Caco-2 (cell line): Measurements from ENCODE around the gene DAD1. TPM values are rescaled to one million over a fixed set of nuclear protein-coding genes. Genes with fewer than 3 reads are reported as not detected.
"Not testable (repeated sequence)": the region's sequence is repeated elsewhere in the genome, so short reads cannot be mapped to it uniquely, and the experiment has no call there.

ENCODE experiments used
- BruUV-seq: library from RNA; stranded (reverse); fragments of 400-500 nt; replicated peaks from 2 replicates; lab custom pipeline; 2021; lab: Mats Ljungman, UMichigan
- CTCF ChIA-PET: fragments of 300-600 bp; sonication (Branson Sonifier 250); formaldehyde crosslinking; loops from one replicate; lab custom pipeline; 2022; ENCODE audit warnings: antibody characterized with exemption; lab: Charles Lee
- POLR2A ChIA-PET: fragments of 300-600 bp; sonication (Branson Sonifier 250); formaldehyde crosslinking; loops from one replicate; lab custom pipeline; 2022; ENCODE audit warnings: antibody characterized with exemption; lab: Charles Lee
- DNase-seq, 2 experiments: peaks; one replicate each; pipeline versions ENCODE4 v3.0.0 to v3.0.0-alpha.2; 2020 to 2022
- H3K27me3 ChIP-seq: replicated peaks from 2 replicates; pipeline ENCODE4 v1.6.0; 2011; ENCODE audit warnings: low read length; ENCODE audit not compliant: control insufficient read depth, insufficient read depth
- H3K36me3 ChIP-seq: 2 replicates; pipeline ENCODE4 v1.5.1; 2011; ENCODE audit warnings: low read length; ENCODE audit not compliant: control insufficient read depth, insufficient read depth
- H3K4me1 ChIP-seq: fragments of 250-450 bp; sonication (Bioruptor Pico); 2 replicates; pipeline ENCODE4 v1.5.1; 2020; ENCODE audit warnings: mild to moderate bottlenecking
- H3K4me3 ChIP-seq: 2 replicates; pipeline ENCODE4 v1.5.1; 2011; ENCODE audit warnings: low read depth, mild to moderate bottlenecking, control low read depth, low read length
- H3K9me3 ChIP-seq: fragments of 250-450 bp; sonication (Bioruptor Pico); 2 replicates; pipeline ENCODE4 v1.5.1; 2020; ENCODE audit warnings: mild to moderate bottlenecking, moderate library complexity
- H3K27ac Mint-ChIP-seq: one replicate; pipeline ENCODE4 v1.8.0; 2022; ENCODE audit warnings: mixed read lengths; ENCODE audit not compliant: unreplicated experiment
- H3K27me3 Mint-ChIP-seq: one replicate; pipeline ENCODE4 v1.8.0; 2022; ENCODE audit warnings: mixed read lengths; ENCODE audit not compliant: insufficient read depth, unreplicated experiment
- H3K36me3 Mint-ChIP-seq: one replicate; pipeline ENCODE4 v1.8.0; 2022; ENCODE audit warnings: mild to moderate bottlenecking, mixed read lengths; ENCODE audit not compliant: insufficient read depth, unreplicated experiment
- H3K4me1 Mint-ChIP-seq: one replicate; pipeline ENCODE4 v1.8.0; 2022; ENCODE audit warnings: low read depth, mixed read lengths; ENCODE audit not compliant: unreplicated experiment
- H3K4me3 Mint-ChIP-seq: one replicate; pipeline ENCODE4 v1.8.0; 2022; ENCODE audit warnings: mild to moderate bottlenecking, moderate library complexity, mixed read lengths; ENCODE audit not compliant: unreplicated experiment
- H3K9me3 Mint-ChIP-seq: one replicate; pipeline ENCODE4 v1.8.0; 2022; ENCODE audit warnings: mixed read lengths; ENCODE audit not compliant: unreplicated experiment
- CTCF ChIP-seq, 2 experiments: fragments of 200-600 bp in 1 of 2; IDR thresholded peaks; 1 replicate in 1 of 2; 2 replicates in 1 of 2; pipeline versions ENCODE4 v1.5.1 to v1.8.0; 2011 to 2022; ENCODE audit warnings: antibody characterized with exemption in 1 of 2, control low read depth in 1 of 2, inconsistent platforms in 1 of 2, low read depth in 1 of 2, low read length in 1 of 2, mild to moderate bottlenecking in 1 of 2, moderate library complexity in 1 of 2; ENCODE audit not compliant: insufficient read depth in 1 of 2, severe bottlenecking in 1 of 2, unreplicated experiment in 1 of 2
- intact Hi-C: fragments of 100-400 bp; cut with micrococcal nuclease; formaldehyde crosslinking; loops from one replicate; pipeline ENCODE4 v1.10.0; 2022; ENCODE audit not compliant: unreplicated experiment
- total RNA-seq: library from RNA; stranded (reverse); gene quantifications from 2 replicates; pipeline ENCODE4 v1.2.3, GENCODE V29; 2022

Gene DAD1
- total RNA-seq, 1 experiment from 2014 or later: 160 TPM

- H3K9me3 Mint-ChIP-seq: no peaks in the 10 kb centered on the region
- H3K4me3 Mint-ChIP-seq: no peak overlapping the region
- no peak for TF ChIP-seq CTCF (IDR thresholded peaks at IDR 0.05; ENCODE audit: insufficient read depth in 1 of 2, low read depth in 1 of 2, low read length in 1 of 2, severe bottlenecking in 1 of 2, unreplicated experiment in 1 of 2)
- CTCF ChIA-PET: interaction anchor here (0.5 to 3.2 kb wide), 5 partner anchors 15 to 331 kb away, joined by 3 to 53 read pairs (median 4); partner anchors contain the start of gene ABHD4
- no TSS peak for BruUV-seq
- H3K4me1 ChIP-seq: peaks cover 39% of the 10 kb centered on the region
- H3K27me3 Mint-ChIP-seq: no peaks in the 10 kb centered on the region
- peaks cover 33% of the 10 kb centered on the region for H3K4me1 Mint-ChIP-seq
- DNase-seq: no peak
- no peaks in the 10 kb centered on the region for H3K36me3 ChIP-seq
- H3K9me3 ChIP-seq: no peaks in the 10 kb centered on the region
- no peak overlapping the region for H3K27ac Mint-ChIP-seq
- intact Hi-C loops: loop anchor here (5.0 to 10.0 kb wide), 2 partner anchors 241 to 502 kb away; partner anchors contain the start of gene CDH24
- H3K36me3 Mint-ChIP-seq: peaks cover 10% of the 10 kb centered on the region
- POLR2A ChIA-PET: no interaction called here
- H3K4me3 ChIP-seq: no peak overlapping the region
- H3K27me3 ChIP-seq: no peaks in the 10 kb centered on the region
Observed at GRCh38 chr14:22555384-22556011, 33.5 kb downstream of the DAD1 start.

- peaks cover 5% of the 10 kb centered on the region for H3K36me3 Mint-ChIP-seq
- no TSS peak for BruUV-seq
- no peak for DNase-seq
- Histone ChIP-seq H3K9me3 (no peaks in the 10 kb centered on the region), H3K4me1 (peaks cover 31% of the 10 kb centered on the region), H3K4me3 (no peak overlapping the region), H3K27me3 (no peaks in the 10 kb centered on the region), H3K36me3 (no peaks in the 10 kb centered on the region)
- no peaks in the 10 kb centered on the region for H3K27me3 Mint-ChIP-seq
- POLR2A ChIA-PET: no interaction called here
- peaks cover 27% of the 10 kb centered on the region for H3K4me1 Mint-ChIP-seq
- no peak for TF ChIP-seq CTCF (IDR thresholded peaks at IDR 0.05; ENCODE audit: insufficient read depth in 1 of 2, low read depth in 1 of 2, low read length in 1 of 2, severe bottlenecking in 1 of 2, unreplicated experiment in 1 of 2)
- intact Hi-C loops: loop anchor here (5.0 to 10.0 kb wide), 2 partner anchors 240 to 503 kb away; partner anchors contain the start of gene CDH24
- no peak overlapping the region for H3K4me3 Mint-ChIP-seq
- CTCF ChIA-PET: interaction anchor here (1.0 to 3.2 kb wide), 2 partner anchors 16 to 332 kb away, joined by 4 to 53 read pairs; no protein-coding TSS in a partner anchor
- H3K27ac Mint-ChIP-seq: no peak overlapping the region
- no peaks in the 10 kb centered on the region for H3K9me3 Mint-ChIP-seq
Observed at GRCh38 chr14:22554498-22555383, 34.3 kb downstream of the DAD1 start.

GRCh38 chr14:22553861-22554497 is 35.0 kb downstream of the DAD1 start:
- peaks cover 29% of the 10 kb centered on the region for H3K4me1 ChIP-seq
- BruUV-seq, H3K27me3 ChIP-seq, H3K4me3 ChIP-seq, H3K36me3 Mint-ChIP-seq, H3K9me3 ChIP-seq, DNase-seq, POLR2A ChIA-PET, H3K9me3 Mint-ChIP-seq, H3K36me3 ChIP-seq, H3K27ac Mint-ChIP-seq, H3K4me3 Mint-ChIP-seq, H3K27me3 Mint-ChIP-seq: not testable (repeated sequence)
- peaks cover 21% of the 10 kb centered on the region for H3K4me1 Mint-ChIP-seq
- intact Hi-C loops: loop anchor here (10.0 kb wide), 1 partner anchor 239 kb away; no protein-coding TSS in a partner anchor
- CTCF ChIA-PET: interaction anchor here (2.1 kb wide), 1 partner anchor 16 kb away, joined by 11 read pairs; no protein-coding TSS in a partner anchor
